Left ventricle myocardium inferior (tissue), 1 donor: ENCODE results near the gene ZNF30. TPM values are rescaled to one million over a fixed set of nuclear protein-coding genes. Genes with fewer than 3 reads are reported as not detected.

Experiments
- DNase-seq: peaks from one replicate; pipeline ENCODE4 v3.0.0-alpha.2; 2020
- H3K27ac ChIP-seq: fragments of 200-600 bp; replicated peaks from 2 replicates; pipeline ENCODE4 v1.8.0; 2021
- H3K27me3 ChIP-seq: fragments of 200-600 bp; 2 replicates; pipeline ENCODE4 v1.8.0; 2021; ENCODE audit warnings: low read depth
- H3K36me3 ChIP-seq: fragments of 200-600 bp; 2 replicates; pipeline ENCODE4 v1.8.0; 2021
- H3K4me1 ChIP-seq: fragments of 200-600 bp; 2 replicates; pipeline ENCODE4 v1.8.0; 2021
- H3K4me3 ChIP-seq: fragments of 200-600 bp; 2 replicates; pipeline ENCODE4 v1.8.0; 2021; ENCODE audit warnings: mild to moderate bottlenecking, moderate library complexity
- H3K9me3 ChIP-seq: fragments of 200-600 bp; replicated peaks from 2 replicates; pipeline ENCODE4 v1.8.0; 2021
- CTCF ChIP-seq: fragments of 200-600 bp; IDR thresholded peaks from 2 replicates; pipeline ENCODE4 v1.8.0; 2021; ENCODE audit warnings: antibody characterized with exemption, mild to moderate bottlenecking, borderline replicate concordance
- intact Hi-C: fragments of 100-400 bp; cut with micrococcal nuclease; formaldehyde crosslinking; loops from one replicate; pipeline ENCODE4 v1.11.0; 2022
- total RNA-seq: library from RNA; stranded (reverse); fragmentation: NEBNext Ultra II Directional; extraction: Animal tissue kit (Norgen Biotek cat#: 25700); gene quantifications from one replicate; pipeline ENCODE4 v1.2.1, GENCODE V29; 2021
- donor health status: DM: no; HTN: yes; CAD: no; lungs with severe emphysema.

Gene ZNF30
- total RNA-seq, 1 donor from 2014 or later: 2.5 TPM

DNA sequence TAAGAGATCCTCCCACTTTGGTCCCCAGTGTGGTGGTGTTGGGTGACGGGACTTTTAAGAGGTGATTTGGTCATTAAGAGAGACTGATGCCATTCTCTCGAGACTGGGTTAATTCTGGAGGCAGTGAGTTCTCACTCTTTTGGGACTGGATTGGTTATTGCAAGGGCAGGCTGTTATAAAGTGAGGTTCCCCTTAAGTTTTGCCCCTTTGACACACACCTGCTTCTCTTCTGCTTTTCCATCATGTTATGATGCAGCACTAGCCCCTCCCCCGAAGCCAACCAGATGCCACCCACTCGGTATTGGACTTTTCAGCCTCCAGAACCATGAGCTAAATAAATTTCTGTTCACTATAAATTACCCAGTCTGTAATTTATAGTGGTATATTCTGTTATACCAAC lies 57.1 kb downstream of the ZNF30 start:
- no peak for DNase-seq
- intact Hi-C loops: no loop called here
- Histone ChIP-seq H3K4me3 (no peak overlapping the region), H3K9me3 (no peaks in the 10 kb centered on the region), H3K36me3 (no peaks in the 10 kb centered on the region), H3K4me1 (peaks cover 14% of the 10 kb centered on the region), H3K27me3 (no peaks in the 10 kb centered on the region), H3K27ac (no peak overlapping the region)
- no peak for TF ChIP-seq CTCF

GRCh38 chr19:34984287-34984686 lies 57.6 kb downstream of the ZNF30 start:
- no peak overlapping the region for H3K27ac ChIP-seq
- no peaks in the 10 kb centered on the region for H3K27me3 ChIP-seq
- no peaks in the 10 kb centered on the region for H3K36me3 ChIP-seq
- no peaks in the 10 kb centered on the region for H3K9me3 ChIP-seq
- H3K4me3 ChIP-seq: no peak overlapping the region
- intact Hi-C loops: no loop called here
- TF ChIP-seq CTCF: no peak
- H3K4me1 ChIP-seq: peaks cover 14% of the 10 kb centered on the region
- no peak for DNase-seq

- DNase-seq: peak; percentile 65
- H3K36me3 ChIP-seq: no peaks in the 10 kb centered on the region
- H3K27ac ChIP-seq: peak overlapping the region; percentile 59
- peaks cover 14% of the 10 kb centered on the region for H3K4me1 ChIP-seq
- H3K4me3 ChIP-seq: no peak overlapping the region
- no peaks in the 10 kb centered on the region for H3K27me3 ChIP-seq
- intact Hi-C loops: no loop called here
- TF ChIP-seq CTCF: no peak
- H3K9me3 ChIP-seq: no peaks in the 10 kb centered on the region
Observed at GRCh38 chr19:34985249-34986022, 58.7 kb downstream of the ZNF30 start.

DNA sequence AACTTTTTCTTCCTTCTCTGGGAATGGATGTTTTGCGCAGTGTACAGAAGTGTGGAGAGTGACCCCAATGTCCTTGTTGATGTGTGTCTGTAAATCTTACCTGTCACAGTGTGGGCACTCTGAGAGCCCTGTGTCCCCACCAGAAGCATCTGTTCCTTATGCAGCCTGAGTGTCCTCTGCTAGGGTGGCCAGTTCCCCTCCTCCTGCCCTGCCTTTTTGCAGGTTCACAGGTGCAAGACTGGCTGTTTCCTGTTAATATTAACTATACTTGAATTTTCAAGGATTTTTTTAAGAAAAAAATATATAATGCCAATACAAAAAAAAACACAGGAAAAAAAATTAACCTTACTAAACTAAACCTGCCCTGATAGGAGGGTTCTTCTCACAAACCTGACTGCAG lies 61.4 kb downstream of the ZNF30 start:
- Histone ChIP-seq H3K36me3 (no peaks in the 10 kb centered on the region), H3K4me1 (peaks cover 14% of the 10 kb centered on the region), H3K9me3 (no peaks in the 10 kb centered on the region), H3K27ac (no peak overlapping the region), H3K27me3 (no peaks in the 10 kb centered on the region), H3K4me3 (no peak overlapping the region)
- no peak for DNase-seq
- intact Hi-C loops: no loop called here
- TF ChIP-seq CTCF: no peak

DNA sequence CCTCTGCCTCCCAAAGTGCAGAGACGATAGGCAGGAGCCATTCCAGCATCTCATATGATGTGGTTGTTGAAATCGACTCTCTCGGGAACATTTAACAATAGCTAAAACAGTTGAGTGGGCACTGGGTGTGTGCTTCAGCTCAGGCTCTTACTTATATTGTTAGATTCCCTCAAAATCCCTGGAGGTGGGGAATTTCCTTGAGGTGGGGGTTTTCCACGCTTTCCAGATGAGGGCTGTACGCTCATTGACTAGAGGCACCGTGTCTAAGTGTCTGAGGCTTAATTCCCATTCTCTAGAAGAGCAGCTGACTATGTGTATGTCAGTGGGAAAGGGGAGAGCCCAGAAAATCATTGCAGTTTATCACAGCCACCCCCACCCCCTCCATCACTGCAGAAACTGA lies 62.6 kb downstream of the ZNF30 start:
- no peak for TF ChIP-seq CTCF
- H3K27ac ChIP-seq: no peak overlapping the region
- H3K27me3 ChIP-seq: no peaks in the 10 kb centered on the region
- intact Hi-C loops: no loop called here
- H3K4me1 ChIP-seq: peaks cover 18% of the 10 kb centered on the region
- no peak overlapping the region for H3K4me3 ChIP-seq
- H3K9me3 ChIP-seq: no peaks in the 10 kb centered on the region
- H3K36me3 ChIP-seq: no peaks in the 10 kb centered on the region
- no peak for DNase-seq
